C1 segment of cervical spinal cord (tissue), 14 donors: ENCODE data around the gene SUSD4.
"Not testable (repeated sequence)": the region's sequence is repeated elsewhere in the genome, so short reads cannot be mapped to it uniquely, and the experiment has no call there.

Experiments
- DNase-seq, 14 donors: peaks; one replicate each; lab custom pipeline; 2025; lab: John Stamatoyannopoulos, UW

The SUSD4 gene

GRCh38 chr1:223251387-223251786 lies 112.6 kb downstream of the SUSD4 start:
- DNase-seq, result not testable (repeated sequence)

- no peak for DNase-seq
These were observed 113.4 kb downstream of the SUSD4 start for GRCh38 chr1:223250632-223251015.

- no peak for DNase-seq
These were observed 113.9 kb downstream of the SUSD4 start for GRCh38 chr1:223249854-223250631.

- no peak for DNase-seq
These were observed 115.2 kb downstream of the SUSD4 start for GRCh38 chr1:223248770-223249140.

GRCh38 chr1:223248001-223248769 lies 115.8 kb downstream of the SUSD4 start:
- DNase-seq, result no peak

- no peak for DNase-seq
These were observed 117.4 kb downstream of the SUSD4 start for GRCh38 chr1:223246476-223247112.

GRCh38 chr1:223245983-223246382 lies 118.0 kb downstream of the SUSD4 start:
- no peak for DNase-seq

GRCh38 chr1:223245411-223245810 lies 118.6 kb downstream of the SUSD4 start:
- DNase-seq, result no peak

GRCh38 chr1:223244366-223245103 lies 119.4 kb downstream of the SUSD4 start:
- DNase-seq, result no peak

GRCh38 chr1:223243441-223244050 lies 120.4 kb downstream of the SUSD4 start:
- no peak for DNase-seq

GRCh38 chr1:223242971-223243370 lies 121.0 kb downstream of the SUSD4 start:
- DNase-seq, result no peak

- DNase-seq, result no peak
These were observed 121.5 kb downstream of the SUSD4 start for GRCh38 chr1:223242382-223242955.

- DNase-seq, result no peak
These were observed 123.9 kb downstream of the SUSD4 start for GRCh38 chr1:223240122-223240521.

GRCh38 chr1:223235091-223235490 lies 128.9 kb downstream of the SUSD4 start:
- no peak for DNase-seq

- DNase-seq, result no peak
These were observed 129.4 kb downstream of the SUSD4 start for GRCh38 chr1:223234534-223234933.

- DNase-seq, result no peak
These were observed 129.8 kb downstream of the SUSD4 start for GRCh38 chr1:223234170-223234514.

GRCh38 chr1:223233410-223234169 lies 130.4 kb downstream of the SUSD4 start:
- DNase-seq, result no peak

- no peak for DNase-seq
These were observed 131.0 kb downstream of the SUSD4 start for GRCh38 chr1:223233019-223233409.

- DNase-seq, result no peak
These were observed 132.4 kb downstream of the SUSD4 start for GRCh38 chr1:223231581-223231980.

- DNase-seq, result no peak
These were observed 132.9 kb downstream of the SUSD4 start for GRCh38 chr1:223231011-223231572.
